Aorta (tissue), 5 donors: ENCODE measurements around the gene SPSB3. TPM values are rescaled to one million over a fixed set of nuclear protein-coding genes. Genes with fewer than 3 reads are reported as not detected.

ENCODE experiments used
- ATAC-seq: fragments of 200-7000 bp; cut with Tn5 transposase; one replicate; pipeline ENCODE4 v1.9.1; 2022; ENCODE audit warnings: moderate library complexity; ENCODE audit not compliant: low FRiP score
- DNase-seq, 2 donors: peaks; one replicate each; pipeline ENCODE4 v3.0.0-alpha.2; 2020
- H3K27ac ChIP-seq, 2 donors: one replicate each; pipeline ENCODE4 v1.5.1; 2013; ENCODE audit warnings: low read length in 2 of 2, mild to moderate bottlenecking in 2 of 2, moderate library complexity in 2 of 2, control low read depth in 1 of 2, inconsistent platforms in 1 of 2, low read depth in 1 of 2
- H3K27me3 ChIP-seq, 2 donors: one replicate each; pipeline ENCODE4 v1.6.1; 2013; ENCODE audit warnings: control low read depth in 1 of 2, low read length in 1 of 2, mild to moderate bottlenecking in 1 of 2, moderate library complexity in 1 of 2; ENCODE audit not compliant: insufficient read depth in 2 of 2, control insufficient read depth in 1 of 2
- H3K36me3 ChIP-seq, 2 donors: one replicate each; pipeline ENCODE4 v1.6.1; 2013; ENCODE audit warnings: control low read depth in 1 of 2, low read length in 1 of 2, mild to moderate bottlenecking in 1 of 2; ENCODE audit not compliant: insufficient read depth in 2 of 2, control insufficient read depth in 1 of 2
- H3K4me1 ChIP-seq, 2 donors: one replicate each; pipeline ENCODE4 v1.6.1; 2013; ENCODE audit warnings: low read length in 2 of 2, control low read depth in 1 of 2, mild to moderate bottlenecking in 1 of 2, moderate library complexity in 1 of 2; ENCODE audit not compliant: insufficient read depth in 2 of 2, control insufficient read depth in 1 of 2
- H3K4me3 ChIP-seq, 2 donors: one replicate each; pipeline ENCODE4 v1.5.1; 2013; ENCODE audit warnings: low read length in 2 of 2, control low read depth in 1 of 2, mild to moderate bottlenecking in 1 of 2
- H3K9me3 ChIP-seq: one replicate; pipeline ENCODE4 v1.6.1; 2013; ENCODE audit warnings: mild to moderate bottlenecking, low read length; ENCODE audit not compliant: control insufficient read depth
- WGBS, 2 donors: extraction: QIAGEN DNeasy Blood & Tissue Kit; methylation state at CpG; one replicate each; pipeline ENCODE4 v1.1.7; 2013; 5-methylcytosine and 5-hydroxymethylcytosine counted together
- intact Hi-C, 2 donors: fragments of 100-400 bp; cut with DNase I; formaldehyde crosslinking; loops; one replicate each; pipeline versions ENCODE4 v1.14.2 to v1.15.0; 2022
- polyA plus RNA-seq, 2 donors: library from polyadenylated mRNA; stranded (reverse); fragments of 200-250 nt; gene quantifications; one replicate each; pipeline ENCODE4 v1.2.3, GENCODE V29; 2013
- total RNA-seq, 2 donors: library from RNA; stranded (reverse); fragmentation: NEBNext Ultra II Directional; extraction: Animal tissue kit (Norgen Biotek cat#: 25700); gene quantifications; one replicate each; pipeline ENCODE4 v1.2.1, GENCODE V29; 2021
- donor health status: healthy with polysubstance abuse.
- donor health status: Bipolar disorder and iron deficiency.
- donor health status: DM: no; HTN: no; CAD: no.
- donor health status: DM: no; HTN: no; CAD: no.
- donor health status: DM: yes; HTN: yes; CAD: no.

Gene SPSB3
- total and polyA plus RNA-seq, 4 donors = 25.8 to 322 (median 33.7) TPM

- Histone ChIP-seq H3K4me1 (no peaks in the 10 kb centered on the region), H3K4me3 (no peak overlapping the region), H3K27ac (no peak overlapping the region), H3K9me3 (no peaks in the 10 kb centered on the region), H3K27me3 (no peaks in the 10 kb centered on the region), H3K36me3 (peaks cover 0 to 15% of the 10 kb centered on the region in 2 donors)
- no peak for ATAC-seq
- intact Hi-C loops = no loop called here
- WGBS, 2 donors = 92 to 94% methylated on average over 29 of the region's 29 CpGs
- DNase-seq = no peak
Measured at GRCh38 chr16:1745900-1746692, 36.3 kb downstream of the SPSB3 start.

GRCh38 chr16:1745181-1745899, 37.0 kb downstream of the SPSB3 start:
- intact Hi-C loops = no loop called here
- Histone ChIP-seq H3K4me3 (no peak overlapping the region), H3K4me1 (no peaks in the 10 kb centered on the region), H3K36me3 (peaks cover 0 to 15% of the 10 kb centered on the region in 2 donors), H3K27me3 (no peaks in the 10 kb centered on the region), H3K27ac (no peak overlapping the region), H3K9me3 (no peaks in the 10 kb centered on the region)
- no peak for DNase-seq
- 90% methylated on average over 25 of the region's 25 CpGs for WGBS, 2 donors
- no peak for ATAC-seq

- Histone ChIP-seq H3K27me3 (no peaks in the 10 kb centered on the region), H3K4me3 (no peak overlapping the region), H3K9me3 (no peaks in the 10 kb centered on the region), H3K4me1 (no peaks in the 10 kb centered on the region), H3K36me3 (peaks cover 0 to 12% of the 10 kb centered on the region in 2 donors), H3K27ac (no peak overlapping the region)
- DNase-seq (no peak), ATAC-seq (no peak)
- WGBS, 2 donors = 90% methylated on average over 24 of the region's 24 CpGs
- intact Hi-C loops = no loop called here
Measured at GRCh38 chr16:1744338-1744840, 38.0 kb downstream of the SPSB3 start.

GRCh38 chr16:1743376-1744337, 38.7 kb downstream of the SPSB3 start:
- Histone ChIP-seq H3K27ac (no peak overlapping the region), H3K4me3 (no peak overlapping the region), H3K4me1 (no peaks in the 10 kb centered on the region), H3K36me3 (peaks cover 0 to 8% of the 10 kb centered on the region in 2 donors), H3K27me3 (no peaks in the 10 kb centered on the region), H3K9me3 (no peaks in the 10 kb centered on the region)
- intact Hi-C loops = no loop called here
- ATAC-seq = no peak
- DNase-seq = no peak
- 89 to 90% methylated on average over 32 of the region's 32 CpGs for WGBS, 2 donors

- no peaks in the 10 kb centered on the region for H3K27me3 ChIP-seq
- ATAC-seq (peak; percentile 47), DNase-seq (no peak)
- H3K4me1 ChIP-seq = no peaks in the 10 kb centered on the region
- no peaks in the 10 kb centered on the region for H3K9me3 ChIP-seq
- no peaks in the 10 kb centered on the region for H3K36me3 ChIP-seq
- 90 to 93% methylated on average over 18 to 19 of the region's 19 CpGs for WGBS, 2 donors
- H3K4me3 ChIP-seq = no peak overlapping the region
- H3K27ac ChIP-seq = no peak overlapping the region
- intact Hi-C loops = no loop called here
Measured at GRCh38 chr16:1741553-1742165, 40.7 kb downstream of the SPSB3 start.

GRCh38 chr16:1740781-1741490, 41.4 kb downstream of the SPSB3 start:
- 90 to 91% methylated on average over 29 to 30 of the region's 30 CpGs for WGBS, 2 donors
- ATAC-seq = peak; percentile 38
- no peaks in the 10 kb centered on the region for H3K27me3 ChIP-seq
- no peak for DNase-seq
- no peaks in the 10 kb centered on the region for H3K9me3 ChIP-seq
- H3K27ac ChIP-seq = no peak overlapping the region
- H3K4me1 ChIP-seq = no peaks in the 10 kb centered on the region
- H3K4me3 ChIP-seq = no peak overlapping the region
- intact Hi-C loops = no loop called here
- H3K36me3 ChIP-seq = no peaks in the 10 kb centered on the region

- no peaks in the 10 kb centered on the region for H3K27me3 ChIP-seq
- WGBS, 2 donors = 97% methylated on average over 33 of the region's 33 CpGs
- no peak for DNase-seq
- H3K4me1 ChIP-seq = no peaks in the 10 kb centered on the region
- intact Hi-C loops = no loop called here
- no peaks in the 10 kb centered on the region for H3K36me3 ChIP-seq
- H3K27ac ChIP-seq = no peak overlapping the region
- ATAC-seq = no peak
- no peak overlapping the region for H3K4me3 ChIP-seq
- no peaks in the 10 kb centered on the region for H3K9me3 ChIP-seq
Measured at GRCh38 chr16:1740234-1740633, 42.1 kb downstream of the SPSB3 start.
